ENCODE data around the gene CHRM4.

The CHRM4 gene

DNA sequence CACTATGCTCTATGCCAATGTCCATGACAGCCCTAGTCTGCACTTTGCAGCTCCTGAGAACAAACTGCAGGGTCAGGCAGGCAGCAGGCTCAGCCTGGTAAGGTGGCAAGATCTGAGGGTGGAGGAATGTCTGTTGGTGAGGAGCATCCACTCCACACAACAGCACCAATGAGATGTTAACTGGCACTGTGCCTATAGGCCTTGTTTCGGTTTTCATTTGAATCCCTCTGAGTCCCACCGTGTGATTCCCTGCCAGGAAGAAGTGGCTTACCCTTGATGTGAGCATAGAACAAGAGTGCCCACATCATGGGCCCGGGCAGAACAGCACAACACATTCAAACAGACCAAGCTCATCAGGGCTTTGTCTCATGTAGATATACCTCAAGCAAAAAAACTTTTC lies 44.1 kb upstream of the CHRM4 start:
- H2BK120ac ChIP-seq (ENCODE audit: low read depth, low read length), result no peak overlapping the region
- no peak overlapping the region for H3K4me3 ChIP-seq (ENCODE audit: insufficient read depth in 1 of 2, low read depth in 1 of 2, low read length in 2 of 2)
- no peak overlapping the region for H3K14ac ChIP-seq (ENCODE audit: low read length in 2 of 2)
- H3K4ac ChIP-seq (ENCODE audit: low read depth in 1 of 2, low read length in 2 of 2), result no peak overlapping the region
- H3K36me3 ChIP-seq (ENCODE audit: control insufficient read depth in 1 of 2, insufficient read depth in 2 of 2, low read depth in 1 of 2, low read length in 2 of 2), result peaks cover 23 to 48% of the 10 kb centered on the region in 2 experiments
- no peaks in the 10 kb centered on the region for H3K9me3 ChIP-seq (ENCODE audit: control insufficient read depth, low read length)
- H3K9ac ChIP-seq (ENCODE audit: low read length), result no peak overlapping the region
- H3K4me2 ChIP-seq (ENCODE audit: low read length, poor library complexity, severe bottlenecking), result no peak overlapping the region
- H3K27ac ChIP-seq (ENCODE audit: low read length, poor library complexity, severe bottlenecking), result no peak overlapping the region
- H3K18ac ChIP-seq (ENCODE audit: low read depth in 1 of 2, low read length in 2 of 2), result no peak overlapping the region
- H3K4me1 ChIP-seq (ENCODE audit: control insufficient read depth, insufficient read depth, low read depth, low read length), result no peaks in the 10 kb centered on the region
- no peak overlapping the region for H4K8ac ChIP-seq (ENCODE audit: low read length)
- no peaks in the 10 kb centered on the region for H3K27me3 ChIP-seq (ENCODE audit: control insufficient read depth in 1 of 2, insufficient read depth in 1 of 2, low read length in 2 of 2)
- H4K91ac ChIP-seq (ENCODE audit: low read length), result no peak overlapping the region
- WGBS, result 92% methylated on average over 3 of the region's 3 CpGs
- H2BK15ac ChIP-seq (ENCODE audit: low read depth, poor library complexity, severe bottlenecking), result no peak overlapping the region
- no peak overlapping the region for H2BK12ac ChIP-seq (ENCODE audit: low read length in 2 of 2)
- DNase-seq, result no peak
- H2AFZ ChIP-seq (ENCODE audit: low read depth, low read length), result no peak overlapping the region
- no peak overlapping the region for H2BK5ac ChIP-seq (ENCODE audit: low read depth, low read length, poor library complexity, severe bottlenecking)
- no peak overlapping the region for H3K23ac ChIP-seq (ENCODE audit: low read length in 2 of 2)
- no peak overlapping the region for H2AK5ac ChIP-seq (ENCODE audit: low read length, severe bottlenecking)
- H3K79me1 ChIP-seq (replicated peaks; ENCODE audit: low read length, poor library complexity, severe bottlenecking), result peaks cover 15% of the 10 kb centered on the region

DNA sequence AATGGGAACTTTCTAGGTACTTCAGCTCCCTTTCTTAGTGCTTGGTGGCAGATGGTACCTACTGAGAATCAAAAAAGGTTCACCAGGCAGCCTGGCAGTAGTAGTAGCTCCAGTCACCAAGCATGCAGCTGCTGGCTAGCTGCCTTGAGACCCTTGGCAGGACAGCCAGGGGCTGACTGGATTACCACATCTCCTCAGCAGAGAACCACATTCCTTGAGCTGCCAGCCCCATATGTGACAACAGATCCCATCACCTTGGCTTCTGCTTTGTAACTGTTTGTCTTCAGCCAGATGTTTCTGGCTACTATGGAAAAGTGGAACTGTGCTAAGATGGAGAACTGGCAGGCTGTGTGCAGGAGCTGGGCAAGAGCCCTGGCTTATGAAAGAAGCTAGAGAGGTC lies 39.6 kb upstream of the CHRM4 start:
- Histone ChIP-seq H3K27ac (ENCODE audit: low read length, poor library complexity, severe bottlenecking) (no peak overlapping the region), H2BK12ac (ENCODE audit: low read length in 2 of 2) (no peak overlapping the region), H2BK5ac (ENCODE audit: low read depth, low read length, poor library complexity, severe bottlenecking) (no peak overlapping the region), H3K4me2 (ENCODE audit: low read length, poor library complexity, severe bottlenecking) (no peak overlapping the region), H3K36me3 (ENCODE audit: control insufficient read depth in 1 of 2, insufficient read depth in 2 of 2, low read depth in 1 of 2, low read length in 2 of 2) (peaks cover 24 to 58% of the 10 kb centered on the region in 2 experiments), H2BK120ac (ENCODE audit: low read depth, low read length) (no peak overlapping the region), H3K4ac (ENCODE audit: low read depth in 1 of 2, low read length in 2 of 2) (no peak overlapping the region), H4K91ac (ENCODE audit: low read length) (no peak overlapping the region), H3K27me3 (ENCODE audit: control insufficient read depth in 1 of 2, insufficient read depth in 1 of 2, low read length in 2 of 2) (no peaks in the 10 kb centered on the region), H3K9me3 (ENCODE audit: control insufficient read depth, low read length) (no peaks in the 10 kb centered on the region), H2BK15ac (ENCODE audit: low read depth, poor library complexity, severe bottlenecking) (no peak overlapping the region), H2AK5ac (ENCODE audit: low read length, severe bottlenecking) (no peak overlapping the region), H3K9ac (ENCODE audit: low read length) (no peak overlapping the region), H2AFZ (ENCODE audit: low read depth, low read length) (no peak overlapping the region), H3K14ac (ENCODE audit: low read length in 2 of 2) (no peak overlapping the region), H4K8ac (ENCODE audit: low read length) (no peak overlapping the region), H3K18ac (ENCODE audit: low read depth in 1 of 2, low read length in 2 of 2) (no peak overlapping the region), H3K4me3 (ENCODE audit: insufficient read depth in 1 of 2, low read depth in 1 of 2, low read length in 2 of 2) (no peak overlapping the region), H3K79me1 (replicated peaks; ENCODE audit: low read length, poor library complexity, severe bottlenecking) (peaks cover 6% of the 10 kb centered on the region), H3K23ac (ENCODE audit: low read length in 2 of 2) (no peak overlapping the region), H3K4me1 (ENCODE audit: control insufficient read depth, insufficient read depth, low read depth, low read length) (no peaks in the 10 kb centered on the region)
- DNase-seq, result no peak

- Histone ChIP-seq H3K4me3 (ENCODE audit: insufficient read depth in 1 of 2, low read depth in 1 of 2, low read length in 2 of 2) (no peak overlapping the region), H2BK12ac (ENCODE audit: low read length in 2 of 2) (no peak overlapping the region), H2BK120ac (ENCODE audit: low read depth, low read length) (no peak overlapping the region), H3K9ac (ENCODE audit: low read length) (peak overlapping the region; percentile 28), H3K9me3 (ENCODE audit: control insufficient read depth, low read length) (no peaks in the 10 kb centered on the region), H2AFZ (ENCODE audit: low read depth, low read length) (no peak overlapping the region), H4K91ac (ENCODE audit: low read length) (no peak overlapping the region), H4K8ac (ENCODE audit: low read length) (no peak overlapping the region), H2BK5ac (ENCODE audit: low read depth, low read length, poor library complexity, severe bottlenecking) (no peak overlapping the region), H3K4me1 (ENCODE audit: control insufficient read depth, insufficient read depth, low read depth, low read length) (no peaks in the 10 kb centered on the region), H3K23ac (ENCODE audit: low read length in 2 of 2) (no peak overlapping the region), H3K27me3 (ENCODE audit: control insufficient read depth in 1 of 2, insufficient read depth in 1 of 2, low read length in 2 of 2) (no peaks in the 10 kb centered on the region), H2BK15ac (ENCODE audit: low read depth, poor library complexity, severe bottlenecking) (no peak overlapping the region), H3K14ac (ENCODE audit: low read length in 2 of 2) (no peak overlapping the region), H3K4me2 (ENCODE audit: low read length, poor library complexity, severe bottlenecking) (no peak overlapping the region), H3K27ac (ENCODE audit: low read length, poor library complexity, severe bottlenecking) (no peak overlapping the region), H2AK5ac (ENCODE audit: low read length, severe bottlenecking) (no peak overlapping the region), H3K18ac (ENCODE audit: low read depth in 1 of 2, low read length in 2 of 2) (no peak overlapping the region), H3K36me3 (ENCODE audit: control insufficient read depth in 1 of 2, insufficient read depth in 2 of 2, low read depth in 1 of 2, low read length in 2 of 2) (peaks cover 19 to 52% of the 10 kb centered on the region in 2 experiments), H3K79me1 (replicated peaks; ENCODE audit: low read length, poor library complexity, severe bottlenecking) (peaks cover 4% of the 10 kb centered on the region), H3K4ac (ENCODE audit: low read depth in 1 of 2, low read length in 2 of 2) (no peak overlapping the region)
- no peak for DNase-seq
- 100% methylated on average over 2 of the region's 3 CpGs for WGBS
These were observed 38.1 kb upstream of the CHRM4 start for GRCh38 chr11:46429717-46430116.

DNA sequence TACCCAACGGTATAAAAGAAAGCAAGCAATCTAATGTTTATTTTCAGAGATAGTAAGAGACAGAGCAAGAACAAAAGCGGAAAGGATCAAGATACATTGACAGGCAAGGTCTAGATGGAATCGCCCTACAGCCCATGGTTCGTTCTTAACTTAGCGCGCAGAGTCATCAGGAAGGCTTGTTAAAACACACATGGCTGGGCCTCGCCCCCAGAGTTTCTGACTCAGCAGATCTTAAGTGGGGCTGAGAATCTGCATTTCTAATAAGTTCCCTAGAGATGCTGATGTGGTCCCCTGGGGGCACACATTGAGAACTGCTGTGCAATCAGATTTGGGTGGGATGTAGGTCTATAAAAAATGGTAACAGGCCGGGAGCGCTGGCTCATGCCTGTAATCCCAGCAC lies 35.8 kb upstream of the CHRM4 start:
- H3K4me3 ChIP-seq (ENCODE audit: insufficient read depth in 1 of 2, low read depth in 1 of 2, low read length in 2 of 2), result no peak overlapping the region
- no peaks in the 10 kb centered on the region for H3K27me3 ChIP-seq (ENCODE audit: control insufficient read depth in 1 of 2, insufficient read depth in 1 of 2, low read length in 2 of 2)
- no peaks in the 10 kb centered on the region for H3K4me1 ChIP-seq (ENCODE audit: control insufficient read depth, insufficient read depth, low read depth, low read length)
- 92% methylated on average over 9 of the region's 9 CpGs for WGBS
- H3K9ac ChIP-seq (ENCODE audit: low read length), result no peak overlapping the region
- no peak overlapping the region for H2BK12ac ChIP-seq (ENCODE audit: low read length in 2 of 2)
- no peak overlapping the region for H3K14ac ChIP-seq (ENCODE audit: low read length in 2 of 2)
- no peak overlapping the region for H2BK15ac ChIP-seq (ENCODE audit: low read depth, poor library complexity, severe bottlenecking)
- H2AFZ ChIP-seq (ENCODE audit: low read depth, low read length), result no peak overlapping the region
- no peak overlapping the region for H3K27ac ChIP-seq (ENCODE audit: low read length, poor library complexity, severe bottlenecking)
- no peak overlapping the region for H2AK5ac ChIP-seq (ENCODE audit: low read length, severe bottlenecking)
- H2BK5ac ChIP-seq (ENCODE audit: low read depth, low read length, poor library complexity, severe bottlenecking), result no peak overlapping the region
- H2BK120ac ChIP-seq (ENCODE audit: low read depth, low read length), result no peak overlapping the region
- no peak overlapping the region for H4K91ac ChIP-seq (ENCODE audit: low read length)
- H3K79me1 ChIP-seq (replicated peaks; ENCODE audit: low read length, poor library complexity, severe bottlenecking), result peaks cover 7% of the 10 kb centered on the region
- no peak overlapping the region for H3K18ac ChIP-seq (ENCODE audit: low read depth in 1 of 2, low read length in 2 of 2)
- peaks cover 11 to 36% of the 10 kb centered on the region in 2 experiments for H3K36me3 ChIP-seq (ENCODE audit: control insufficient read depth in 1 of 2, insufficient read depth in 2 of 2, low read depth in 1 of 2, low read length in 2 of 2)
- no peak overlapping the region for H4K8ac ChIP-seq (ENCODE audit: low read length)
- H3K23ac ChIP-seq (ENCODE audit: low read length in 2 of 2), result no peak overlapping the region
- no peak for DNase-seq
- H3K4ac ChIP-seq (ENCODE audit: low read depth in 1 of 2, low read length in 2 of 2), result no peak overlapping the region
- H3K9me3 ChIP-seq (ENCODE audit: control insufficient read depth, low read length), result no peaks in the 10 kb centered on the region
- no peak overlapping the region for H3K4me2 ChIP-seq (ENCODE audit: low read length, poor library complexity, severe bottlenecking)

Measured in mesenchymal stem cell (in vitro differentiated cells and primary cell).